Spleen (tissue), 11 donors: ENCODE data around the gene SLC7A8. TPM values are rescaled to one million over a fixed set of nuclear protein-coding genes. Genes with fewer than 3 reads are reported as not detected.

Source experiments
- DNase-seq: peaks from one replicate; pipeline ENCODE4 v3.0.0-alpha.2; 2020
- H3K27ac ChIP-seq, 8 donors: fragments of 200-600 bp; sonication (generic) in 7 of 8; 1 replicate in 4 of 8; 2 replicates in 4 of 8; pipeline versions ENCODE4 v1.5.0 to v1.8.0; 2016 to 2021; ENCODE audit warnings: inconsistent platforms in 4 of 8, mild to moderate bottlenecking in 4 of 8, moderate library complexity in 1 of 8
- H3K27me3 ChIP-seq, 7 donors: fragments of 200-600 bp; sonication (generic) in 6 of 7; replicated peaks in 1 of 7; 1 replicate in 4 of 7; 2 replicates in 3 of 7; pipeline versions ENCODE4 v1.5.0 to v1.8.0; 2016 to 2021; ENCODE audit warnings: inconsistent platforms in 3 of 7, mild to moderate bottlenecking in 1 of 7
- H3K36me3 ChIP-seq, 6 donors: fragments of 200-600 bp; sonication (generic) in 5 of 6; 1 replicate in 4 of 6; 2 replicates in 2 of 6; pipeline versions ENCODE4 v1.5.0 to v1.8.0; 2016 to 2021; ENCODE audit warnings: inconsistent platforms in 2 of 6
- H3K4me1 ChIP-seq, 6 donors: fragments of 200-600 bp; sonication (generic) in 5 of 6; 1 replicate in 3 of 6; 2 replicates in 3 of 6; pipeline versions ENCODE4 v1.5.0 to v1.8.0; 2016 to 2021; ENCODE audit warnings: inconsistent platforms in 3 of 6
- H3K4me3 ChIP-seq, 8 donors: fragments of 200-600 bp; sonication (generic) in 7 of 8; 1 replicate in 4 of 8; 2 replicates in 4 of 8; pipeline versions ENCODE4 v1.5.0 to v1.8.0; 2016 to 2021; ENCODE audit warnings: inconsistent platforms in 4 of 8, mild to moderate bottlenecking in 4 of 8, moderate library complexity in 2 of 8
- H3K9me3 ChIP-seq, 8 donors: fragments of 200-600 bp; sonication (generic) in 7 of 8; 1 replicate in 4 of 8; 2 replicates in 4 of 8; pipeline versions ENCODE4 v1.5.0 to v1.8.0; 2016 to 2021; ENCODE audit warnings: inconsistent platforms in 4 of 8
- POLR2A ChIP-seq, 3 donors: fragments of 450-650 bp; IDR thresholded peaks; one replicate each; pipeline ENCODE4 v1.5.1; 2017; ENCODE audit warnings: antibody characterized with exemption in 3 of 3, mild to moderate bottlenecking in 1 of 3
- POLR2AphosphoS5 ChIP-seq, 3 donors: sonication (generic); formaldehyde crosslinking; IDR thresholded peaks; one replicate each; pipeline ENCODE4 v1.5.1; 2017; ENCODE audit warnings: antibody characterized with exemption in 3 of 3
- whole genome bisulfite sequencing, 5 donors: extraction: QIAGEN DNeasy Blood & Tissue Kit in 3 of 5; methylation state at CpG; one replicate each; pipeline versions ENCODE4 v1.1.5 to v1.1.7; 2013 to 2018; 5-methylcytosine and 5-hydroxymethylcytosine counted together
- intact Hi-C: fragments of 100-400 bp; cut with DNase I; formaldehyde crosslinking; loops from one replicate; pipeline ENCODE4 v1.15.0; 2023; ENCODE audit warnings: low total_unique reads
- polyA plus RNA-seq, 3 donors: library from polyadenylated mRNA; stranded (reverse); fragments of 200-250 nt; gene quantifications; one replicate each; pipeline ENCODE4 v1.2.1, GENCODE V29; 2013
- total RNA-seq, 7 donors: library from RNA; depleted of rRNA in 3 of 7; stranded (reverse); fragments of >200 nt in 3 of 7; fragmentation: NEBNext Ultra II Directional in 4 of 7; extraction: Animal tissue kit (Norgen Biotek cat#: 25700) in 4 of 7; gene quantifications; one replicate each; pipeline versions ENCODE4 v1.1.0 to v1.2.1, GENCODE V29; 2016 to 2021
- TF ChIP-seq, protein P1 (sequence below), 11 experiments: fragments of 200-600 bp in 7 of 11; fragments of 450-650 bp in 4 of 11; sonication (generic) in 4 of 11; IDR thresholded peaks in 8 of 11; conservative IDR thresholded peaks in 3 of 11; 1 replicate in 7 of 11; 2 replicates in 4 of 11; pipeline versions ENCODE4 v1.4.0 to v1.8.0; 2016 to 2021; ENCODE audit warnings: antibody characterized with exemption in 11 of 11, inconsistent platforms in 4 of 11, mild to moderate bottlenecking in 1 of 11
- donor health status: healthy with polysubstance abuse.
- donor health status: DM: no; HTN: no; CAD: no; lungs with moderate emphysema.
- donor health status: DM: no; HTN: no; CAD: no.
- donor health status: Bipolar disorder and iron deficiency.
- donor health status: healthy.
- donor health status: DM: no; HTN: no; CAD: no.
- donor health status: DM: yes; HTN: yes; CAD: no.

The SLC7A8 gene
- total and polyA plus RNA-seq, 10 donors = 3.5 to 106 (median 36.7) TPM

DNA sequence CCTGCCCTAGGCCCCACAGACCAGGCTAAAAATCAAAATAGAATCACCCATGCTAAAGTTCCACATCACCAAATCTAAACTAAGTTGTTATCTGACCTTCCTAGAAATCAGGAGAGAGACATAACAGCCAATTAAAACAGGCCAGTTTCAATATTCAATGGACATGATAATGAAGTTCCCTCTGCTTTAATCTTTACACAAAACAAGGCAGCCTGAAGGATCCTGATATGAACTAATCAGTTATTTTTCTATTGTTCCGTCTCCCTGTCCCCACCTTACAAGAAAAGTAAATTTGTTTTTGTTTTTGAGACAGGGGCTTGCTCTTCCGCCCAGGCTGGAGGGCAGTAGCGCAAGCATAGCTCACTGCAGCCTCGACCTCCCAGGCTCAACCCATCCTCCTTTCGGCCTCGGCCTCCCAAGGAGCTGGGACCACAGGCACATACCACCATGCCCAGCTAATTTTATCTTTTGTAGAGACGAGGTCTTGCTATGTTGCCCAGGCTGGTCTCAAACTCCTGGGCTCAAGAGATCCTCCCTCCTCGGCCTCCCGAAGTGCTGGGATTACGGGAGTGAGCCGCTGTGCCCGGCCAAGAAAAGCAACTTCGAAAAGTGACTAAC lies 59.0 kb downstream of the SLC7A8 start:
- Histone ChIP-seq H3K9me3 (no peaks in the 10 kb centered on the region), H3K27me3 (no peaks in the 10 kb centered on the region), H3K4me3 (no peak overlapping the region), H3K36me3 (peaks cover 0 to 28% (median 2%) of the 10 kb centered on the region in 6 donors), H3K27ac (peak overlapping the region in 2 of 8 donors; percentile 39 to 51), H3K4me1 (peaks cover 16 to 59% (median 33%) of the 10 kb centered on the region in 6 donors)
- peak in 1 of 3 donors; percentile 11 for TF ChIP-seq POLR2AphosphoS5 (IDR thresholded peaks at IDR 0.05)
- TF ChIP-seq, protein P1, sequence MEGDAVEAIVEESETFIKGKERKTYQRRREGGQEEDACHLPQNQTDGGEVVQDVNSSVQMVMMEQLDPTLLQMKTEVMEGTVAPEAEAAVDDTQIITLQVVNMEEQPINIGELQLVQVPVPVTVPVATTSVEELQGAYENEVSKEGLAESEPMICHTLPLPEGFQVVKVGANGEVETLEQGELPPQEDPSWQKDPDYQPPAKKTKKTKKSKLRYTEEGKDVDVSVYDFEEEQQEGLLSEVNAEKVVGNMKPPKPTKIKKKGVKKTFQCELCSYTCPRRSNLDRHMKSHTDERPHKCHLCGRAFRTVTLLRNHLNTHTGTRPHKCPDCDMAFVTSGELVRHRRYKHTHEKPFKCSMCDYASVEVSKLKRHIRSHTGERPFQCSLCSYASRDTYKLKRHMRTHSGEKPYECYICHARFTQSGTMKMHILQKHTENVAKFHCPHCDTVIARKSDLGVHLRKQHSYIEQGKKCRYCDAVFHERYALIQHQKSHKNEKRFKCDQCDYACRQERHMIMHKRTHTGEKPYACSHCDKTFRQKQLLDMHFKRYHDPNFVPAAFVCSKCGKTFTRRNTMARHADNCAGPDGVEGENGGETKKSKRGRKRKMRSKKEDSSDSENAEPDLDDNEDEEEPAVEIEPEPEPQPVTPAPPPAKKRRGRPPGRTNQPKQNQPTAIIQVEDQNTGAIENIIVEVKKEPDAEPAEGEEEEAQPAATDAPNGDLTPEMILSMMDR (IDR thresholded peaks at IDR 0.05 in 8 of 11, conservative IDR thresholded peaks at IDR 0.05 in 3 of 11) = no peak
- WGBS, 5 donors = 91 to 96% (median 93%) methylated on average over 13 of the region's 13 CpGs
- intact Hi-C loops = loop anchor here (10.0 kb wide), 1 partner anchor 170 kb away; no protein-coding TSS in a partner anchor
- no peak for DNase-seq

- no peak overlapping the region for H3K4me3 ChIP-seq
- DNase-seq = peak; percentile 69
- H3K36me3 ChIP-seq = peaks cover 0 to 21% (median 2%) of the 10 kb centered on the region in 6 donors
- H3K27ac ChIP-seq = peak overlapping the region in 2 of 8 donors; percentile 39 to 51
- H3K4me1 ChIP-seq = peaks cover 16 to 59% (median 39%) of the 10 kb centered on the region in 6 donors
- no peak for TF ChIP-seq POLR2A (IDR thresholded peaks at IDR 0.05)
- TF ChIP-seq POLR2AphosphoS5 (IDR thresholded peaks at IDR 0.05) = peak; percentile 40 to 63 (median 61)
- intact Hi-C loops = loop anchor here (10.0 kb wide), 1 partner anchor 171 kb away; no protein-coding TSS in a partner anchor
- H3K27me3 ChIP-seq = no peaks in the 10 kb centered on the region
- WGBS, 5 donors = 50 to 77% (median 59%) methylated on average over 6 to 8 of the region's 8 CpGs
- H3K9me3 ChIP-seq = no peaks in the 10 kb centered on the region
Observed at GRCh38 chr14:23123419-23123818, 60.0 kb downstream of the SLC7A8 start.

- Histone ChIP-seq H3K27me3 (no peaks in the 10 kb centered on the region), H3K4me1 (peaks cover 16 to 62% (median 44%) of the 10 kb centered on the region in 6 donors), H3K9me3 (no peaks in the 10 kb centered on the region), H3K36me3 (peaks cover 0 to 8% (median 2%) of the 10 kb centered on the region in 6 donors), H3K4me3 (no peak overlapping the region), H3K27ac (peak overlapping the region; percentile 70 to 89 (median 78))
- WGBS, 5 donors = 82 to 92% (median 90%) methylated on average over 6 of the region's 6 CpGs
- DNase-seq = peak; percentile 40
- intact Hi-C loops = loop anchor here (10.0 kb wide), 1 partner anchor 173 kb away; no protein-coding TSS in a partner anchor
- TF ChIP-seq POLR2A (IDR thresholded peaks at IDR 0.05) = no peak
- TF ChIP-seq, protein P1 (IDR thresholded peaks at IDR 0.05 in 8 of 11, conservative IDR thresholded peaks at IDR 0.05 in 3 of 11) = no peak
- no peak for TF ChIP-seq POLR2AphosphoS5 (IDR thresholded peaks at IDR 0.05)
Observed at GRCh38 chr14:23122086-23122485, 61.4 kb downstream of the SLC7A8 start.

DNA sequence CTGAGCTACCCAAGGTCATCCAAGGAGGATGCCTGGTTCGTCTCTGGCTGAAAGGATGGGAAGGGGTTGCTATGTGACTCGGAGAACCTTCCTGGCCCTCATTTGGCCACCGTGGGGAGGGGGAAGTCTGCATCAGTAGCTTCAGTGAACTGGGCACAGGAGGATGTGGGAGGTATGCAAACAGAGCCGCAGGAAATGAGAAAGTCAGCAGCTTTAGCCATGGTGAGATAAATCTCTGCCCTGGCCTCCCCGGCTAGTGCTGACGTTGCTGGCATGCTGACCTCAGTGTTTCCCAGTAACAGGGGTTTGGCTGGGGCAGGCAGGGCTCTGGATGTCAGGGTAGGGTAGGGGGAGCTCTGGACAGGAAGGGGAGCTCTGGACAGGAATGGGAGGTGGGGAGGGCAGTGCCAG lies 62.1 kb downstream of the SLC7A8 start:
- Histone ChIP-seq H3K4me1 (peaks cover 16 to 68% (median 44%) of the 10 kb centered on the region in 6 donors), H3K4me3 (peak overlapping the region in 1 of 8 donors; percentile 36), H3K9me3 (no peaks in the 10 kb centered on the region), H3K27ac (peak overlapping the region; percentile 70 to 89 (median 78)), H3K36me3 (peaks cover 0 to under 1% (median 0%) of the 10 kb centered on the region in 6 donors), H3K27me3 (no peaks in the 10 kb centered on the region)
- intact Hi-C loops = loop anchor here (2.0 to 10.0 kb wide), 2 partner anchors 65 to 173 kb away; no protein-coding TSS in a partner anchor
- DNase-seq = peak; percentile 82
- TF ChIP-seq, protein P1 (IDR thresholded peaks at IDR 0.05 in 8 of 11, conservative IDR thresholded peaks at IDR 0.05 in 3 of 11) = no peak
- TF ChIP-seq POLR2A (IDR thresholded peaks at IDR 0.05) = no peak
- peak in 2 of 3 donors; percentile 54 for TF ChIP-seq POLR2AphosphoS5 (IDR thresholded peaks at IDR 0.05)
- WGBS, 5 donors = 12 to 28% (median 19%) methylated on average over 6 of the region's 6 CpGs
